Thyroid gland (tissue), 4 donors: ENCODE data around the gene ULK4. TPM values are rescaled to one million over a fixed set of nuclear protein-coding genes. Genes with fewer than 3 reads are reported as not detected.

Source experiments
- DNase-seq, 2 donors: peaks; one replicate each; pipeline ENCODE4 v3.0.0-alpha.2; 2019
- H3K27ac ChIP-seq, 3 donors: fragments of 200-600 bp; sonication (generic); 1 replicate in 2 of 3; 2 replicates in 1 of 3; pipeline ENCODE4 v1.5.1; 2016 to 2019; ENCODE audit warnings: mild to moderate bottlenecking in 1 of 3, moderate library complexity in 1 of 3
- H3K27me3 ChIP-seq: fragments of 200-600 bp; sonication (generic); one replicate; pipeline ENCODE4 v1.5.1; 2019
- H3K36me3 ChIP-seq, 2 donors: fragments of 200-600 bp; sonication (generic); one replicate each; pipeline ENCODE4 v1.5.1; 2016 to 2019
- H3K4me1 ChIP-seq, 2 donors: fragments of 200-600 bp; sonication (generic); one replicate each; pipeline ENCODE4 v1.5.1; 2017 to 2019
- H3K4me3 ChIP-seq, 3 donors: fragments of 200-600 bp; sonication (generic); replicated peaks in 1 of 3; 1 replicate in 2 of 3; 2 replicates in 1 of 3; pipeline ENCODE4 v1.5.1; 2016; ENCODE audit warnings: mild to moderate bottlenecking in 1 of 3
- H3K9me3 ChIP-seq: fragments of 200-600 bp; sonication (generic); one replicate; pipeline ENCODE4 v1.5.1; 2017
- POLR2A ChIP-seq, 2 donors: fragments of 450-650 bp; IDR thresholded peaks; one replicate each; pipeline ENCODE4 v1.6.1; 2017; ENCODE audit warnings: antibody characterized with exemption in 2 of 2, mild to moderate bottlenecking in 2 of 2, moderate library complexity in 1 of 2
- WGBS, 2 donors: methylation state at CpG; one replicate each; pipeline ENCODE4 v1.1.5; 2017; 5-methylcytosine and 5-hydroxymethylcytosine counted together
- intact Hi-C: fragments of 100-400 bp; cut with DNase I; formaldehyde crosslinking; loops from one replicate; pipeline ENCODE4 v1.15.1; 2023
- total RNA-seq, 4 donors: library from RNA; depleted of rRNA; stranded (reverse); fragments of >200 nt; gene quantifications; one replicate each; pipeline ENCODE4 v1.2.3, GENCODE V29; 2016
- TF ChIP-seq, protein P1 (sequence below), 6 experiments: fragments of 200-600 bp in 3 of 6; fragments of 450-650 bp in 3 of 6; sonication (generic) in 3 of 6; IDR thresholded peaks; one replicate each; pipeline ENCODE4 v1.5.1; 2016 to 2019; ENCODE audit warnings: antibody characterized with exemption in 6 of 6, mild to moderate bottlenecking in 2 of 6, inconsistent platforms in 1 of 6, moderate library complexity in 1 of 6

ULK4 gene
- total RNA-seq, 4 donors from 2014 or later: 18.7 to 58.2 (median 43.3) TPM

- DNase-seq: no peak
- intact Hi-C loops: no loop called here
- Histone ChIP-seq H3K27me3 (no peaks in the 10 kb centered on the region), H3K9me3 (no peaks in the 10 kb centered on the region), H3K4me1 (no peaks in the 10 kb centered on the region), H3K4me3 (no peak overlapping the region), H3K27ac (no peak overlapping the region), H3K36me3 (no peaks in the 10 kb centered on the region)
- TF ChIP-seq, protein P1, sequence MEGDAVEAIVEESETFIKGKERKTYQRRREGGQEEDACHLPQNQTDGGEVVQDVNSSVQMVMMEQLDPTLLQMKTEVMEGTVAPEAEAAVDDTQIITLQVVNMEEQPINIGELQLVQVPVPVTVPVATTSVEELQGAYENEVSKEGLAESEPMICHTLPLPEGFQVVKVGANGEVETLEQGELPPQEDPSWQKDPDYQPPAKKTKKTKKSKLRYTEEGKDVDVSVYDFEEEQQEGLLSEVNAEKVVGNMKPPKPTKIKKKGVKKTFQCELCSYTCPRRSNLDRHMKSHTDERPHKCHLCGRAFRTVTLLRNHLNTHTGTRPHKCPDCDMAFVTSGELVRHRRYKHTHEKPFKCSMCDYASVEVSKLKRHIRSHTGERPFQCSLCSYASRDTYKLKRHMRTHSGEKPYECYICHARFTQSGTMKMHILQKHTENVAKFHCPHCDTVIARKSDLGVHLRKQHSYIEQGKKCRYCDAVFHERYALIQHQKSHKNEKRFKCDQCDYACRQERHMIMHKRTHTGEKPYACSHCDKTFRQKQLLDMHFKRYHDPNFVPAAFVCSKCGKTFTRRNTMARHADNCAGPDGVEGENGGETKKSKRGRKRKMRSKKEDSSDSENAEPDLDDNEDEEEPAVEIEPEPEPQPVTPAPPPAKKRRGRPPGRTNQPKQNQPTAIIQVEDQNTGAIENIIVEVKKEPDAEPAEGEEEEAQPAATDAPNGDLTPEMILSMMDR (IDR thresholded peaks at IDR 0.05): no peak
- TF ChIP-seq POLR2A (IDR thresholded peaks at IDR 0.05): no peak
- WGBS, 2 donors: 79 to 88% methylated on average over 9 of the region's 9 CpGs
Measured at GRCh38 chr3:41357271-41357670, 604.6 kb downstream of the ULK4 start.

GRCh38 chr3:41356775-41357174, 605.1 kb downstream of the ULK4 start:
- Histone ChIP-seq H3K4me1 (no peaks in the 10 kb centered on the region), H3K27me3 (no peaks in the 10 kb centered on the region), H3K27ac (no peak overlapping the region), H3K9me3 (no peaks in the 10 kb centered on the region), H3K36me3 (no peaks in the 10 kb centered on the region), H3K4me3 (no peak overlapping the region)
- DNase-seq: no peak
- intact Hi-C loops: no loop called here
- whole genome bisulfite sequencing, 2 donors: 81 to 84% methylated on average over 2 of the region's 2 CpGs
- no peak for TF ChIP-seq POLR2A (IDR thresholded peaks at IDR 0.05)
- TF ChIP-seq, protein P1 (IDR thresholded peaks at IDR 0.05): no peak

DNA sequence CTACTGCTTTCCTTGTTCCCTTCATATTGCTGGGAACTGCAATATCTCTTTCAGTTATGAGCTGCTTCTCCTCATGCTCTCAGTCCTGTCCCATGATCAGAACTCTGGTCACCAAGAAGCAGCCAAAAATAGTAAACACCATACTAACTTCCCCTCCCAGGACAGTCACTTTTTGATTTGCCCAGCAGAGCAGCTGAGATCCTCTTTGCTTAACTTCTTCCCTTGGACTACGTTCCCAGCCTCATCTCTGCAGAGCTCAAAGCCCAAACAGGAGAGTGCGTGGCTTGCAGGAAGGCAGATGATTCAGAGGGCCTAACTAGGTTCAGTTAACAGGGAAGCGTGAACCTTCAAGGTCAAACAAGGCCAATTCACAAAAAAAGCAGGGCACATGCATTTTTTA, 609.4 kb downstream of the ULK4 start:
- WGBS, 2 donors: 83 to 98% methylated on average over 3 of the region's 3 CpGs
- no peak for TF ChIP-seq POLR2A (IDR thresholded peaks at IDR 0.05)
- TF ChIP-seq, protein P1 (IDR thresholded peaks at IDR 0.05): no peak
- intact Hi-C loops: no loop called here
- no peak overlapping the region for H3K4me3 ChIP-seq
- no peaks in the 10 kb centered on the region for H3K9me3 ChIP-seq
- DNase-seq: no peak
- H3K36me3 ChIP-seq: no peaks in the 10 kb centered on the region
- no peak overlapping the region for H3K27ac ChIP-seq
- peaks cover 0 to 6% of the 10 kb centered on the region in 2 donors for H3K4me1 ChIP-seq
- H3K27me3 ChIP-seq: no peaks in the 10 kb centered on the region

DNA sequence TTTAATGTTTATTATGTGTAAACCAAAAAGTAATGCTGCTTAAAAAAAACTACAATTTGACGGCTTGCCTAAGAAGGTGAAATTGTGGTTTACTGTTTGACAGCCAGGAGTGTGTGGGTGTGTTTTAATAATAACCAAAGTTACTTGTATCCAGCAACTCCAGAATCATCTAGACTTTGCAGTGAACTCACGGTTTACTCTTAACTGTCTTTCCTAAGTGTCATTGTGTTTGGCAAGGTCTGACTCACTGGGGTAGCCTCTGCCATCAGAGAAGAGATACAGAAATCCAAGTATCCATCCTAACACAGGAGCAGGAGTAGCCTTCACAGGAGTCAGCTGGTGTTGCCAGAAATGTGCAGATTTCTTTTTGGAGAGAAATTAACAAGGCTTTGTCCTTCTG, 611.5 kb downstream of the ULK4 start:
- WGBS, 2 donors: 67 to 81% methylated on average over 2 of the region's 2 CpGs
- H3K4me1 ChIP-seq: peaks cover 0 to 6% of the 10 kb centered on the region in 2 donors
- no peak for DNase-seq
- no peaks in the 10 kb centered on the region for H3K27me3 ChIP-seq
- TF ChIP-seq, protein P1 (IDR thresholded peaks at IDR 0.05): no peak
- no peak for TF ChIP-seq POLR2A (IDR thresholded peaks at IDR 0.05)
- H3K4me3 ChIP-seq: no peak overlapping the region
- no peak overlapping the region for H3K27ac ChIP-seq
- intact Hi-C loops: no loop called here
- H3K36me3 ChIP-seq: no peaks in the 10 kb centered on the region
- no peaks in the 10 kb centered on the region for H3K9me3 ChIP-seq

GRCh38 chr3:41348401-41348800, 613.5 kb downstream of the ULK4 start:
- no peak for TF ChIP-seq POLR2A (IDR thresholded peaks at IDR 0.05)
- TF ChIP-seq, protein P1 (IDR thresholded peaks at IDR 0.05): no peak
- WGBS, 2 donors: 82 to 97% methylated on average over 4 of the region's 4 CpGs
- Histone ChIP-seq H3K36me3 (no peaks in the 10 kb centered on the region), H3K4me3 (no peak overlapping the region), H3K4me1 (peaks cover 0 to 6% of the 10 kb centered on the region in 2 donors), H3K27me3 (no peaks in the 10 kb centered on the region), H3K9me3 (no peaks in the 10 kb centered on the region), H3K27ac (no peak overlapping the region)
- intact Hi-C loops: no loop called here
- no peak for DNase-seq
